Measurements from ENCODE around the gene PSORS1C2.

Gene PSORS1C2

GRCh38 chr6:31111712-31112111 lies 27.2 kb downstream of the PSORS1C2 start:
- DNase-seq: no peak

- DNase-seq: no peak
Observed at GRCh38 chr6:31110825-31111582, 27.9 kb downstream of the PSORS1C2 start.

GRCh38 chr6:31107052-31107451 lies 31.8 kb downstream of the PSORS1C2 start:
- DNase-seq: no peak

GRCh38 chr6:31103136-31103535 lies 35.7 kb downstream of the PSORS1C2 start:
- no peak for DNase-seq

- DNase-seq: no peak
Observed at GRCh38 chr6:31098449-31098938, 40.4 kb downstream of the PSORS1C2 start.

GRCh38 chr6:31096656-31097055 lies 42.2 kb downstream of the PSORS1C2 start:
- DNase-seq: no peak

GRCh38 chr6:31096215-31096614 lies 42.7 kb downstream of the PSORS1C2 start:
- no peak for DNase-seq

- DNase-seq: peak; percentile 18 to 47
Observed at GRCh38 chr6:31094389-31094881, 44.4 kb downstream of the PSORS1C2 start.

- no peak for DNase-seq
Observed at GRCh38 chr6:31092769-31093505, 45.9 kb downstream of the PSORS1C2 start.

- no peak for DNase-seq
Observed at GRCh38 chr6:31092238-31092637, 46.6 kb downstream of the PSORS1C2 start.

GRCh38 chr6:31091680-31092079 lies 47.2 kb downstream of the PSORS1C2 start:
- no peak for DNase-seq

GRCh38 chr6:31090973-31091364 lies 47.9 kb downstream of the PSORS1C2 start:
- DNase-seq: no peak

- no peak for DNase-seq
Observed at GRCh38 chr6:31090275-31090972, 48.4 kb downstream of the PSORS1C2 start.

All from CD4-positive, alpha-beta T cell treated with Interleukin-4 for 1 hour (primary cell).